GM23338 (cell line): Measurements from ENCODE around the gene CCDC6. TPM values are rescaled to one million over a fixed set of nuclear protein-coding genes. Genes with fewer than 3 reads are reported as not detected.

Source experiments
- ATAC-seq: fragments of 200-7000 bp; cut with Tn5 transposase; 3 replicates; pipeline ENCODE4 v1.9.1; 2020
- DNase-seq: peaks from one replicate; pipeline ENCODE4 v3.0.0-alpha.2; 2015; ENCODE audit warnings: low spot score
- H2AFZ ChIP-seq: fragments of 200-600 bp; sonication (generic); 2 replicates; pipeline ENCODE4 v1.8.0; 2016; ENCODE audit warnings: antibody characterized with exemption, mild to moderate bottlenecking, moderate library complexity
- H3F3A ChIP-seq: fragments of 200-600 bp; sonication (generic); replicated peaks from 2 replicates; pipeline ENCODE4 v1.8.0; 2017; ENCODE audit warnings: antibody characterized with exemption, mixed run types, low read depth
- H3K27ac ChIP-seq: fragments of 200-600 bp; sonication (generic); 2 replicates; pipeline ENCODE4 v1.6.1; 2016; ENCODE audit warnings: low read depth
- H3K27me3 ChIP-seq: fragments of 200-600 bp; sonication (generic); 2 replicates; pipeline ENCODE4 v1.8.0; 2016; ENCODE audit warnings: mild to moderate bottlenecking, mixed run types, moderate library complexity; ENCODE audit not compliant: insufficient read depth
- H3K36me3 ChIP-seq: fragments of 200-600 bp; sonication (generic); 2 replicates; pipeline ENCODE4 v1.8.0; 2016; ENCODE audit warnings: mild to moderate bottlenecking; ENCODE audit not compliant: insufficient read depth
- H3K4me1 ChIP-seq: fragments of 200-600 bp; sonication (generic); 2 replicates; pipeline ENCODE4 v1.8.0; 2016; ENCODE audit warnings: mild to moderate bottlenecking, moderate library complexity; ENCODE audit not compliant: insufficient read depth
- H3K4me2 ChIP-seq: fragments of 200-600 bp; sonication (generic); 2 replicates; pipeline ENCODE4 v1.7.1; 2017; ENCODE audit warnings: mixed run types
- H3K4me3 ChIP-seq: fragments of 200-600 bp; sonication (generic); 2 replicates; pipeline ENCODE4 v1.6.1; 2016; ENCODE audit warnings: mixed run types
- H3K79me2 ChIP-seq: fragments of 200-600 bp; sonication (generic); replicated peaks from 2 replicates; pipeline ENCODE4 v1.8.0; 2017; ENCODE audit warnings: mild to moderate bottlenecking; ENCODE audit not compliant: insufficient read depth
- H3K9me2 ChIP-seq: fragments of 200-600 bp; sonication (generic); 2 replicates; pipeline ENCODE4 v1.8.0; 2017; ENCODE audit not compliant: insufficient read depth
- H4K20me1 ChIP-seq: fragments of 200-600 bp; sonication (generic); replicated peaks from 2 replicates; pipeline ENCODE4 v1.8.0; 2017; ENCODE audit warnings: mild to moderate bottlenecking; ENCODE audit not compliant: insufficient read depth
- H3K27ac Mint-ChIP-seq: 2 replicates; pipeline ENCODE4 v1.8.0; 2020; ENCODE audit warnings: inconsistent platforms, mild to moderate bottlenecking, moderate library complexity, mixed read lengths
- H3K27me3 Mint-ChIP-seq: 3 replicates; pipeline ENCODE4 v1.8.0; 2022; ENCODE audit warnings: low read depth, mild to moderate bottlenecking, moderate library complexity, mixed read lengths, inconsistent platforms; ENCODE audit not compliant: insufficient read depth, poor library complexity
- H3K36me3 Mint-ChIP-seq: 3 replicates; pipeline ENCODE4 v1.8.0; 2021; ENCODE audit warnings: low read depth, mild to moderate bottlenecking, inconsistent platforms, moderate library complexity, mixed read lengths
- H3K4me1 Mint-ChIP-seq: 3 replicates; pipeline ENCODE4 v1.8.0; 2020; ENCODE audit warnings: mild to moderate bottlenecking, inconsistent platforms, mixed read lengths
- H3K4me3 Mint-ChIP-seq: 3 replicates; pipeline ENCODE4 v1.8.0; 2021; ENCODE audit warnings: moderate library complexity, mild to moderate bottlenecking, inconsistent platforms, mixed read lengths
- H3K9me3 Mint-ChIP-seq: 3 replicates; pipeline ENCODE4 v1.8.0; 2020; ENCODE audit warnings: moderate library complexity, mild to moderate bottlenecking, inconsistent platforms, mixed read lengths
- CREB1 ChIP-seq: fragments of 250-450 bp; sonication (Bioruptor Pico); IDR thresholded peaks from 2 replicates; pipeline ENCODE4 v1.5.0; 2020; ENCODE audit warnings: low read depth, mild to moderate bottlenecking, moderate library complexity
- ETS1 ChIP-seq: IDR thresholded peaks from 2 replicates; pipeline ENCODE4 v1.6.1; 2016; ENCODE audit warnings: antibody characterized with exemption
- EZH2 ChIP-seq: fragments of 200-600 bp; sonication (generic); IDR thresholded peaks from one replicate; pipeline ENCODE4 v1.8.0; 2017; ENCODE audit warnings: antibody characterized with exemption, mild to moderate bottlenecking, low read depth; ENCODE audit not compliant: unreplicated experiment
- EZH2phosphoT487 ChIP-seq: fragments of 200-600 bp; sonication (generic); IDR thresholded peaks from one replicate; pipeline ENCODE4 v1.8.1; 2018; ENCODE audit warnings: antibody characterized with exemption; ENCODE audit not compliant: unreplicated experiment
- JUNB ChIP-seq: IDR thresholded peaks from one replicate; pipeline ENCODE4 v1.6.1; 2016; ENCODE audit warnings: antibody characterized with exemption; ENCODE audit not compliant: unreplicated experiment
- NANOG ChIP-seq: IDR thresholded peaks from 2 replicates; pipeline ENCODE4 v1.6.1; 2016; ENCODE audit warnings: antibody characterized with exemption, borderline replicate concordance
- POLR2AphosphoS5 ChIP-seq: IDR thresholded peaks from 2 replicates; pipeline ENCODE4 v1.6.1; 2016; ENCODE audit warnings: antibody characterized with exemption, low read depth
- STAT1 ChIP-seq: IDR thresholded peaks from one replicate; pipeline ENCODE4 v1.6.1; 2016; ENCODE audit warnings: antibody characterized with exemption; ENCODE audit not compliant: unreplicated experiment
- ZNF114 ChIP-seq: fragments of 250-450 bp; sonication (Bioruptor Pico); IDR thresholded peaks from 2 replicates; pipeline ENCODE4 v1.5.0; 2020; ENCODE audit warnings: mild to moderate bottlenecking, moderate library complexity
- ZNF331 ChIP-seq: fragments of 250-450 bp; sonication (Bioruptor Pico); IDR thresholded peaks from 2 replicates; pipeline ENCODE4 v1.5.0; 2020; ENCODE audit warnings: low read depth, mild to moderate bottlenecking, moderate library complexity
- ZNF462 ChIP-seq: fragments of 250-450 bp; sonication (Bioruptor Pico); IDR thresholded peaks from 2 replicates; pipeline ENCODE4 v1.5.0; 2020; ENCODE audit warnings: mild to moderate bottlenecking, moderate library complexity
- polyA plus RNA-seq: library from polyadenylated mRNA; unstranded; fragments of >200 nt; fragmentation: Nextera tagmentation; extraction: Ambion mirVana; gene quantifications from 2 replicates; pipeline ENCODE4 v1.2.1, GENCODE V29; 2016
- total RNA-seq: library from RNA; depleted of rRNA; stranded (reverse); fragments of >200 nt; shearing (Covaris generic); gene quantifications from 2 replicates; pipeline ENCODE4 v1.2.3, GENCODE V29; 2014
- TF ChIP-seq, protein P1 (sequence below), 2 experiments: fragments of 200-600 bp in 1 of 2; sonication (generic) in 1 of 2; conservative IDR thresholded peaks; 2 replicates each; pipeline versions ENCODE4 v1.5.1 to v1.6.1; 2016 to 2017; ENCODE audit warnings: antibody characterized with exemption in 2 of 2, low read depth in 2 of 2, mild to moderate bottlenecking in 2 of 2, moderate library complexity in 1 of 2

Gene CCDC6
- total and polyA plus RNA-seq, 2 experiments from 2014 or later: 32.5 to 66.9 TPM

- no peaks in the 10 kb centered on the region for H3K27me3 Mint-ChIP-seq
- no peaks in the 10 kb centered on the region for H3K36me3 ChIP-seq
- TF ChIP-seq EZH2phosphoT487: no peak
- no peak for TF ChIP-seq POLR2AphosphoS5
- no peak for TF ChIP-seq ZNF114 (CRISPR knock-in tag)
- TF ChIP-seq, protein P1, sequence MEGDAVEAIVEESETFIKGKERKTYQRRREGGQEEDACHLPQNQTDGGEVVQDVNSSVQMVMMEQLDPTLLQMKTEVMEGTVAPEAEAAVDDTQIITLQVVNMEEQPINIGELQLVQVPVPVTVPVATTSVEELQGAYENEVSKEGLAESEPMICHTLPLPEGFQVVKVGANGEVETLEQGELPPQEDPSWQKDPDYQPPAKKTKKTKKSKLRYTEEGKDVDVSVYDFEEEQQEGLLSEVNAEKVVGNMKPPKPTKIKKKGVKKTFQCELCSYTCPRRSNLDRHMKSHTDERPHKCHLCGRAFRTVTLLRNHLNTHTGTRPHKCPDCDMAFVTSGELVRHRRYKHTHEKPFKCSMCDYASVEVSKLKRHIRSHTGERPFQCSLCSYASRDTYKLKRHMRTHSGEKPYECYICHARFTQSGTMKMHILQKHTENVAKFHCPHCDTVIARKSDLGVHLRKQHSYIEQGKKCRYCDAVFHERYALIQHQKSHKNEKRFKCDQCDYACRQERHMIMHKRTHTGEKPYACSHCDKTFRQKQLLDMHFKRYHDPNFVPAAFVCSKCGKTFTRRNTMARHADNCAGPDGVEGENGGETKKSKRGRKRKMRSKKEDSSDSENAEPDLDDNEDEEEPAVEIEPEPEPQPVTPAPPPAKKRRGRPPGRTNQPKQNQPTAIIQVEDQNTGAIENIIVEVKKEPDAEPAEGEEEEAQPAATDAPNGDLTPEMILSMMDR (conservative IDR thresholded peaks at IDR 0.05; ENCODE audit: low read depth in 2 of 2): no peak
- TF ChIP-seq ZNF331 (CRISPR knock-in tag): no peak
- TF ChIP-seq NANOG: no peak
- no peak for ATAC-seq
- H3K4me3 Mint-ChIP-seq: no peak overlapping the region
- no peak for DNase-seq
- peaks cover 100% of the 10 kb centered on the region for H3K79me2 ChIP-seq
- H2AFZ ChIP-seq: no peak overlapping the region
- no peak overlapping the region for H3K27ac Mint-ChIP-seq
- no peak overlapping the region for H3K4me2 ChIP-seq
- H3K9me2 ChIP-seq: no peaks in the 10 kb centered on the region
- no peak overlapping the region for H3K4me3 ChIP-seq
- H3K4me1 Mint-ChIP-seq: peaks cover 66% of the 10 kb centered on the region
- H3K9me3 Mint-ChIP-seq: no peaks in the 10 kb centered on the region
- peaks cover 8% of the 10 kb centered on the region for H3K36me3 Mint-ChIP-seq
- H3K4me1 ChIP-seq: peaks cover 51% of the 10 kb centered on the region
- no peaks in the 10 kb centered on the region for H3F3A ChIP-seq
- H3K27ac ChIP-seq: no peak overlapping the region
- no peaks in the 10 kb centered on the region for H3K27me3 ChIP-seq
- peaks cover 65% of the 10 kb centered on the region for H4K20me1 ChIP-seq
These were observed 13.7 kb downstream of the CCDC6 start for GRCh38 chr10:59892697-59893096.

DNA sequence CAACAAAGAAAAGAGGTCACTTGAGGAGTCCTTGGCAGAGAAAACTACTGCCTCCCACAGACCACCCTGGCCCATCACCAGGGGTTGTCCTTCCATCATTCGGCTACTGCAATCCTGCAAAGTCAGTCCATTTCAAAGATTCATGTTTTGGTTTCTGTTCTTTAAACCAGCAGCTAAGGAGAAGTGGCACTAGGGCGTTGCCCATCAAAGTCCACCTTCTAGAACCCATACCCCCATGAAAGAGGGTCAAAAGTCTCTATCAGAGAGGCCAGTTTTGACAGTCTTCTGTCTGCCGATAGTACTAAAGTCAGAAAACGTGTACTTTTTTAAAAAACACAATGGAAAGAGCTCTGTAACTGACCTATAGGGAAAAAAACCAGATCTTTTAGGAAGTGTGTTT is 14.4 kb downstream of the CCDC6 start:
- Histone ChIP-seq H3K9me2 (no peaks in the 10 kb centered on the region), H3K27ac (0 out of 2 replicates have a peak overlapping the region, but pooled peaks have one; percentile 26), H3F3A (no peaks in the 10 kb centered on the region), H3K36me3 (no peaks in the 10 kb centered on the region), H2AFZ (no peak overlapping the region), H3K79me2 (peaks cover 100% of the 10 kb centered on the region), H3K4me1 (peaks cover 58% of the 10 kb centered on the region), H3K27me3 (no peaks in the 10 kb centered on the region), H3K4me3 (no peak overlapping the region), H4K20me1 (peaks cover 65% of the 10 kb centered on the region), H3K4me2 (no peak overlapping the region)
- peaks cover 68% of the 10 kb centered on the region for H3K4me1 Mint-ChIP-seq
- peaks cover 8% of the 10 kb centered on the region for H3K36me3 Mint-ChIP-seq
- H3K4me3 Mint-ChIP-seq: no peak overlapping the region
- DNase-seq (no peak), ATAC-seq (no peak)
- H3K9me3 Mint-ChIP-seq: no peaks in the 10 kb centered on the region
- H3K27ac Mint-ChIP-seq: 0 out of 2 replicates have a peak overlapping the region, but pooled peaks have one; percentile 11
- H3K27me3 Mint-ChIP-seq: no peaks in the 10 kb centered on the region
- TF ChIP-seq ETS1: no peak
- no peak for TF ChIP-seq EZH2
- no peak for TF ChIP-seq ZNF331 (CRISPR knock-in tag)
- TF ChIP-seq CREB1 (CRISPR knock-in tag): no peak
- TF ChIP-seq STAT1: no peak
- no peak for TF ChIP-seq NANOG
- TF ChIP-seq JUNB: no peak
- TF ChIP-seq EZH2phosphoT487: no peak
- no peak for TF ChIP-seq ZNF462 (CRISPR knock-in tag)
